CD4-positive, alpha-beta T cell treated with Interleukin-10 for 1 hour (primary cell): Measurements from ENCODE around the gene USP17L13.
"Not testable (repeated sequence)": the region's sequence is repeated elsewhere in the genome, so short reads cannot be mapped to it uniquely, and the experiment has no call there.

Source experiments
- DNase-seq: peaks from one replicate; pipeline ENCODE4 v3.0.0-alpha.2; 2020

Gene USP17L13

GRCh38 chr4:9224596-9224995 is at the start of gene USP17L13:
USP17L13 (plus strand) TSS chr4:9224896; CDS start chr4:9224896, 0 bp downstream.
- not testable (repeated sequence) for DNase-seq

- DNase-seq = not testable (repeated sequence)
Observed at GRCh38 chr4:9210357-9210756, 14.3 kb upstream of the USP17L13 start, which contains the start of gene USP17L10. USP17L10 (plus strand) TSS chr4:9210657; CDS start chr4:9210657, 0 bp downstream.

GRCh38 chr4:9214701-9215100 is 10.0 kb upstream of the USP17L13 start:
- not testable (repeated sequence) for DNase-seq

- DNase-seq = not testable (repeated sequence)
Observed at GRCh38 chr4:9215105-9215504, 9.6 kb upstream of the USP17L13 start, which contains the start of gene USP17L11. USP17L11 (plus strand) TSS chr4:9215405; CDS start chr4:9215405, 0 bp downstream.

GRCh38 chr4:9219852-9220251 is 4.8 kb upstream of the USP17L13 start, which contains the start of gene USP17L12:
USP17L12 (plus strand) TSS chr4:9220152; CDS start chr4:9220152, 0 bp downstream.
- DNase-seq = not testable (repeated sequence)

- not testable (repeated sequence) for DNase-seq
Observed at GRCh38 chr4:9230249-9230648, 5.6 kb downstream of the USP17L13 start.

- DNase-seq = not testable (repeated sequence)
Observed at GRCh38 chr4:9234085-9234484, 9.4 kb downstream of the USP17L13 start, which contains the start of gene USP17L15. USP17L15 (plus strand) TSS chr4:9234385; CDS start chr4:9234385, 0 bp downstream.

GRCh38 chr4:9238461-9238860 is 13.8 kb downstream of the USP17L13 start:
- DNase-seq = not testable (repeated sequence)

GRCh38 chr4:9243579-9243978 is 18.9 kb downstream of the USP17L13 start, which contains the start of gene USP17L17:
USP17L17 (plus strand) TSS chr4:9243879; CDS start chr4:9243879, 0 bp downstream.
- not testable (repeated sequence) for DNase-seq

GRCh38 chr4:9247953-9248680 is 23.4 kb downstream of the USP17L13 start, which contains the start of gene USP17L18:
USP17L18 (plus strand) TSS chr4:9248630; CDS start chr4:9248630, 0 bp downstream.
- DNase-seq = not testable (repeated sequence)

- not testable (repeated sequence) for DNase-seq
Observed at GRCh38 chr4:9253078-9253477, 28.4 kb downstream of the USP17L13 start, which contains the start of gene USP17L19. USP17L19 (plus strand) TSS chr4:9253378; CDS start chr4:9253378, 0 bp downstream.

- not testable (repeated sequence) for DNase-seq
Observed at GRCh38 chr4:9257824-9258223, 33.1 kb downstream of the USP17L13 start, which contains the start of gene USP17L20. USP17L20 (plus strand) TSS chr4:9258124; CDS start chr4:9258124, 0 bp downstream.

- DNase-seq = not testable (repeated sequence)
Observed at GRCh38 chr4:9262572-9262971, 37.9 kb downstream of the USP17L13 start, which contains the start of gene USP17L21. USP17L21 (plus strand) TSS chr4:9262872; CDS start chr4:9262872, 0 bp downstream.

- DNase-seq = not testable (repeated sequence)
Observed at GRCh38 chr4:9267319-9267718, 42.6 kb downstream of the USP17L13 start, which contains the start of gene USP17L22. USP17L22 (plus strand) TSS chr4:9267619; CDS start chr4:9267619, 0 bp downstream.

GRCh38 chr4:9271719-9272118 is 47.0 kb downstream of the USP17L13 start:
- not testable (repeated sequence) for DNase-seq
